Stimulated activated CD4-positive, alpha-beta T cell treated with anti-CD3 and anti-CD28 coated beads, Interleukin-4, amount 100 ng/mL, for 4 hours (primary cell): ENCODE data around the gene RGS3.

Source experiments
- DNase-seq, 2 experiments: peaks; one replicate each; pipeline ENCODE4 v3.0.0-alpha.2; 2020

The RGS3 gene

DNA sequence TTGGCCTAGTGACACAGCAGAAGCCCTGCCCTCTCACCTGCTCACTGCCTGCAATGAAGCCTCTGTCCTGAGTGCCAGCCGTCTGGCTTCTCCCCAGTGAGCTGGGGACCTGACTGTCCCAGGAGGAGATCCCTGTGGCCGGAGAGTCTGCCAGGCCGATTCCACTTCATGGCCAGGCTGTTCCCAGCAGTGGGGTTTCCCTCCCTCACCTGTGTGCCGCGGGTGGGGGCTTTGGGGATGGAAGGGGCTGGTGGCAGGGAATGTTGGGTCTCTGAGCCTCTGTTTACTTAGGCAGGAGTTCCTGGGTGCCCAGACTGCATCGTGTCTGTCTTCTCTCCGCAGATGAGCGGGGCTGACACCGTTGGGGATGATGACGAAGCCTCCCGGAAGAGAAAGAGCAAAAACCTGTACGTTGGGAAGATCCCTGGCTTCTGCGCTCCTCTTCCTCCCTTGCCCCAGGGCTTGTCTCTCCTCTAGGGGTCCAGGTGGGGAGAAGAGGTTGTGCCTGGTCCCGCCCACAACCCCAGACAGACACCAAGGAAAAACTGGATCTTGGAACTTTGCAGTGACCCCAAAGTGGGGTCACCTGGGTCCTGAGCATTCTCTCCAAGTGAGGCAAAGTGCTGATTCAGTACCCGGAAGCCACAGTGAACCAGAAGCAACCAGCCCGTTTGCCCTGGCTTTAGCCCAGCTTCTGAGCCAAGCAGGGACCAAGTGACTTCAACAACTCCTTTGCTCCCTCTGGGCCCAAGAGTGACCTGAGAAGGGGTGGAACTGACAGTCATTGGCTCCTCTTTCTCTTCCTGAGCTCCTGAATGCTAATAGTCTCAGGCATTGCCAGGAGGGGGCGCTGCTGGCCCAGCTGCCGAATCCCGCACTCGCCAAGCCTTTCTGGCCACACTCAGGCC, 127.7 kb downstream of the RGS3 start:
- DNase-seq, result peak; percentile 17 to 65

DNA sequence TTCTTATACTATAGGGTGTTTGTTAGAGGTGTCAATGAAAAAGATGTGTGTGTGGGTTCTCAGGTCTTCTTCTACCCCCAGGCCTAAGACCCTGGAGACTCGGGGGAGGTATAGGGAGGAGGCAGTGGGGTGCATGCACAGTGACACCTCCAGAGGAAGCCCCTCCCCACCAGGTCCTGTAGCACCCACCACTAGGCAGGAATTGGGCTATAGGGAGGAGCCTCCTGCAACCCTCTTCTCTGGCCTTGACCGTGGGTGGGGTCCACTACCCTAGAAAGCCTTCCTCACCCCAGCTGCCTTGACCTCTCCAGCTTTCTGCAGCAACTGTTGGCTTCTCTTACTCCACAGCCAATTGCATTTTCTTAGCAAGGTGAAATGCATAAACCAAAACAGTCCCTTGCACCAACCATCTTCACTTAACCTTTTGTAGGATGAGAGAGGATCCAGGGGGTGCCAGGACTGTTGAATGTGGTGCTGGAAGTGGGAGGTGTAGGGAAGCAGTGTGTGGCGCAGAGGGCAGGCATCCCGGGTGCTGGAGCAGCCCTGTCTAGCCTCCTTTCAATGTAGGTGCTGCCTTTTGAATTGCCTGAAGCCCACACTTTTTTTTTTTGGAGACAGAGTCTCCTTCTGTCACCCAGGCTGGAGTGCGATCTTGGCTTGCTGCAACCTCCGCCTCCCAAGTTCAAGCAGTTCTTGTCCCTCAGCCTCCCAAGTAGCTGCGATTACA, 128.5 kb downstream of the RGS3 start:
- DNase-seq, result no peak

DNA sequence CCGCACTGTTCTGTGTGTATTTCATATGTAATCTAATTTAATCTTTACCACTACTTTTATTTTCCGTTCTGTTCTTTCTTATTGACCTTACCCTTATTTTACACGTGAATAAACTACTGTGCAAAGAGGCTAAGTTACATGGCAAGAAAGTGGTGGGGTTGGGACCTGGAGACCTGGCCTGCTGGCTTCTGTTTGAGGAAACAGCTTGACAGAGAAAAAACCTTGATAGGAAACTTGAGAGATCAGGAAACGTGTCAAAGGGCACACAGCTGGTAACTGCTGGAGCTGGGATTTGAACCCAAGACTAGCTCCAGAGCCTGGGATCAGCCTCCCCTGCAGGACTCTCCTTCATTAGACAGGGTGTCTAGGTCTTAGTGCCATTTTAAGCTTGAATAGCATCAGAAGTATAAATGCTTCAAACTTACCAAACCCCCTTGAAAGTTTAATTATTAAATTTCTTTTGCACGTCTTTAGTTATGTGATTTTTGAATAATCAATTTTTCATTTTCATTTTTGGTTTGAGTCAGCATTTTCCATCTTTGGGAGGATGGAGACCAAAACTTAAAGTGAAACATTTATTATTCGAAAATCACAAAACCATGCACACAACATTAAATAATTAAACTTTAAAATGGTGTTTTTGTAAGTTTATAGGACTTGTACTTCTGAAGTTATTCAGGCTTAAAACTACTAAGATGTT, 129.5 kb downstream of the RGS3 start:
- no peak for DNase-seq

DNA sequence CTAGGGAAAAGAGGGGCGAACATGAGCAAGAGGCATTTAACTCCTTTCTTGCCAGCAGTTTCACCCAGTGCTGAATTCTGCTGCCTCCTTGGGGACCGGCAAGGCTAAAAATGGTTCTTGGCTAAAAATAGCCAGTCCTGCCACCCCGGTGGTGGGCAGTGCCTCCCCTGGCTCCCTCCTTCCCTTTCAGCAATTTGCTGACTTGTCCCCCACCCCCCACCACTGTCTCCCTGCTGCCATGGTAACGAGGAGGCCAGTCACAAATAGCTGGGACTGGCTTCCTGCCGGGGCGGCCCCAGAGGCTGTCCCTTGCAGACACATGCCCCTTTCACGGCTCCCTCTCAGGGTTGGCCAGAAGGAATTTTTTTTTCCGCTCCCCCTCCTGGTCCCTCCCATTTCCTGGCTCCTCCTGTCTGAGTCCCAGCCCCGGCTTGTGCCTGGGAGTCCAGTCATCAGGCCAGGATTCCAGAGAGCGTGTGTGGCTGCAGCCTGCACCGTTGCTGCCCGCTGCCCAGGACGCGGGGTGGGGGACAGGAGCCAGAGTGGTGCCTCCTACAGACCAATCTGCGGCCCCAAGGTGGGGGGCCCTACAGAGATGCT, 130.3 kb downstream of the RGS3 start:
- DNase-seq, result no peak

DNA sequence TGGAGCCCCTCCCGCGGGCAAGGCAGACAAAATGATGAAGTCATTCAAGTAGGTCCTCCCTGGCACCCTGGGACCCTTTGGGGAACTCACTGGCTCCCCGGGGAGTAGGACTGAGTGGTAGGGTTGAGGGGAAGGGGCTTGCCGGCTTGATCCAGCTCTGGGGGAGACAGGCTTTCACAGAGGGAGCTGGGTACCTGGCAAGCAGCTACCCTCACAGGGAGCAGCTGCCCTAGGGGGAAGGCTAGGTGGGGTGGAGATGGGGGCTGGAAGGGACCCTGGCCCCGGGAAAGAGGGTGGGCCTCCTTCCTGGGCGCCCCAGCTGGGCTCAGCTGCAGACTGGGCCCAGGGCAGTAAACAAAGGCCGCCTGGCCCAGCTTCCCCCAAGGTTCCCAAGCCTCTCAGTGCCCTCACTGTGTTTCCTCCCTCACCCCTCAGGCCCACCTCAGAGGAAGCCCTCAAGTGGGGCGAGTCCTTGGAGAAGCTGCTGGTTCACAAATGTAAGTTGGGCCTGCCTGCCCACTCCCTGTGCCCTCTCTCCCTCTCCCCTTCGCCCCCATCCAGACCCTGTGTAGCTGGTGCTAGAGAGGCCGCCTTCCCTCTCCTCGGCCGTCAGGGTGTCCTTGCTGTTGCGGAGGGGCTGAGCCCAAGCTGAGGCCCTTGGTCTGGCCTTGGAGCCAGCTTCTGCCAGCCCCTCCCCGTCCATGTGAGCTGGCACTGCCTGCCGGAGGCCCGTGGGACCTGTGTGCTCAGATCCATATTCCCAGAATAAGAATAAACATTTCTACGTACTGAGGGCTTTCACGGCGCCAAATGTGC, 131.2 kb downstream of the RGS3 start:
- DNase-seq, result no peak

DNA sequence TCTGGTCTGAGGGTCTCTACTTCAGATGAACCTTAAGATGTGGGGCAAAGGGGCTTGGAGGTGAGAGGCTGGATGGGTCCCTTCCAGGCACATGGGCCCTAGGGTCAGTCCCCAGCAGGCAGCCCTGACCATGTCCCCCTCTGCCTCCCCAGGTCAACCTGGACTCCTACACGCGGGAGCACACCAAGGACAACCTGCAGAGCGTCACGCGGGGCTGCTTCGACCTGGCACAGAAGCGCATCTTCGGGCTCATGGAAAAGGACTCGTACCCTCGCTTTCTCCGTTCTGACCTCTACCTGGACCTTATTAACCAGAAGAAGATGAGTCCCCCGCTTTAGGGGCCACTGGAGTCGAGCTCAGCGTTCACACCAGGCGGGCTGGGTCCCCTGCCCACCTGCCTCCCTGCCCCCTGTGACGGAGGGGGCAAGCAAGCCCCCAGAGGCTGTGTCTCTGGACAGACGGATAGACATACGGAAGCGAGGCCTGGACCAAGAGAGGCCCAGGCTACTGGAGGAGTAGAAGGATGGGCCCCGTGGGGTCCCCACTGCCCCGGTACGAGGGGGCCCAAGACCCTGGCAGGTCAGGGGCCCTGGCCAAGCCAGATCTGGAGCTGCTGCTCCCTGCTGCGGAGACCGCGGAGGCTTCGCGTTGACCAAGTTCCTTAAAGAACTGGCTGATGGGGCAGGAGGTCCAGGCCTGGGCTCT, 133.2 kb downstream of the RGS3 start:
- DNase-seq, result no peak

DNA sequence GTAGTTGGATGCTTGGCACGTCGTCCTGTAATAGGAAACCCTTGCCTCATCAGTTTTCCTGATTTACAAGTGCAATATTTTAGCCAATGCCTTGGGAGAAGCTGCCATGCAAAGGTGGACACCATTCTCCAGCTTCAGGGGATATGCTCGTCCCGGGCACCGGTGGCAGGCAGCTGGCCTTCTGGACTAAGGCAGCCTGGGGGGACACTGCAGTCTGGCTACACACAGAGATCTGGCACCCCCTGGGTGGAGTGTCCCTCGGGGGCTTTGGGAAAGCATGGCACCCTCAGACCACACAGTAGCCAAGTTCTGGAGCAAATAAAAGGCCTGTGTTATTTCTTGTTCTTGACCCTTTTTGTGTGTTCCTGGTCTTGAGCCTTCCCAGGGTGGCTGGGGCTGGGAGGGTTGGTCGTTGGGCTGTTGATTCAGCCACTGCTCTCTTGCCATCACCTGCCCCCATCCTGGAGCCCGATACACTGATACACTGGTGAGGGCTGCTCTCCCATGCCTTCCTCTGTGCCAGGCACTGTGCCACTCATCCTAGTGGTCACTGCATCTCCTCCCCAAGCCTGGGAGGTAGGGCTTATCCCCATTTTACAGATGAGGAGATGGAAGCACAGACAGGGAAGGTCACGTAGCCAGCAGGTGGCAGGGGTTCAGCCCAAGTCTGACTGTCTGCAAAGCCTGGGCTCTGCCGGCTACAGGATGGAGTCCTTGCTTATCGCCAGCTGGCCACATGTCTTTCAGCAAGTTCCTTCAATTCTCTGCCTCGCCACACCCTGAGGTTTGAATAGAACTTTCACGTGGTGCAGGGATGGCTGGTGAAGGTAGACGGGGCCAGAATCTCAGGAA, 134.1 kb downstream of the RGS3 start:
- DNase-seq, result no peak

DNA sequence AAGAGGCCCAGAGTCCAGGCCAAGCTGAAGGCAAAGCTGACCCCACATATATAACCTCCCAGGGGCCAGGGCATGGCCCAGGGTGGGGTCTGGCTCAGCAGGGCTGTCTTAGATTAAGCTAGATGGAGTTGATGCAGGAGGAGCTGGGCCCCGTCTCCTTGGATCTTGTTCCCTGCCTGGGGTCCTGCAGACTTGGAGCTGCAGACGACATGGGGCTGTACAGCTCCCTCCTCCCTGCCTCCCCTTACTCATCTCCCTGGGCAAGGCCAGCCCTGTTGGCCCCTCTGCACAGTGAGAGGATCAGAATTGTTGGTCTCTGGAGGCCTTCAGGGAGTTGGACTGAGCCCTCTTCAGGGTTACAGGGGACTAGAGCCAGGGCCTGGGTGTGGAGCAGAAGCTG, 134.9 kb downstream of the RGS3 start:
- DNase-seq, result no peak

DNA sequence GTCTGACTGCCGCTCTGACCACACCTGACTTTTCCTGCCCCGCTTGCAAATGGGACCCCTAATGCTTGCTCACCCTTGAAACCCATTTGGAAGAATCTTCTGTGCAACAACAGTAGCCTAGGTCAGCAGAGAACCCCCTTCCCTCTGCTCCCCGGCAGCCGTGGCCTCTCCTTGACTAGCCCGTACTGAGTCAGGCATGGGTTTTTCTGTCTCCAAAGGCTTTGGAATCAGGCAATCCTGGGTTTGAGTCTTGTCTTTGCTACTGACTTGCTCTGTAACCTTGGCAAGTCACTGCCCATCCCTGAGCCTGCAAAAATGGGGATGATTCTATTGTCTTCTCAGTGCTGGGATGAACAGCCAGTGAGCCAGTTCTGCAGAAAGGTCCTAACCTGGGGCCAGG, 135.4 kb downstream of the RGS3 start:
- DNase-seq, result no peak

DNA sequence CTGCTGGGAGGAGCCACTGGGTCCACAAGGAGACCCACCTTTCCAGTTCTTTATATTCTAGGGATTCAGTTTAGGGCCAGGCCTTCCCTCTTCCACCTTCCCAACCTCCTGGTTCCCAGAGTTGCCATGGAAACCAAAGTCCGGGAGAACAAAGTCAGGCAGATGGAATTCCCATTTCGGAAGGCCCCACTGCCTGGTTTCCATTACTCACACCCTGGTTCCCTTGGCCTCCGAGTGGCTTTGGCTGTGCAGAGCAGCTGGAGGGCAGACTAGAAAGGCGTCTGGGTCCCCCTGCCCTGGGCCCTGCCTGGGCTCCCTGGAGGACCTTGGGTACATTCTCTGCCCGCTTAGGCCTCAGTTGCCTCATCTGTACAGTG, 136.1 kb downstream of the RGS3 start:
- DNase-seq, result no peak

DNA sequence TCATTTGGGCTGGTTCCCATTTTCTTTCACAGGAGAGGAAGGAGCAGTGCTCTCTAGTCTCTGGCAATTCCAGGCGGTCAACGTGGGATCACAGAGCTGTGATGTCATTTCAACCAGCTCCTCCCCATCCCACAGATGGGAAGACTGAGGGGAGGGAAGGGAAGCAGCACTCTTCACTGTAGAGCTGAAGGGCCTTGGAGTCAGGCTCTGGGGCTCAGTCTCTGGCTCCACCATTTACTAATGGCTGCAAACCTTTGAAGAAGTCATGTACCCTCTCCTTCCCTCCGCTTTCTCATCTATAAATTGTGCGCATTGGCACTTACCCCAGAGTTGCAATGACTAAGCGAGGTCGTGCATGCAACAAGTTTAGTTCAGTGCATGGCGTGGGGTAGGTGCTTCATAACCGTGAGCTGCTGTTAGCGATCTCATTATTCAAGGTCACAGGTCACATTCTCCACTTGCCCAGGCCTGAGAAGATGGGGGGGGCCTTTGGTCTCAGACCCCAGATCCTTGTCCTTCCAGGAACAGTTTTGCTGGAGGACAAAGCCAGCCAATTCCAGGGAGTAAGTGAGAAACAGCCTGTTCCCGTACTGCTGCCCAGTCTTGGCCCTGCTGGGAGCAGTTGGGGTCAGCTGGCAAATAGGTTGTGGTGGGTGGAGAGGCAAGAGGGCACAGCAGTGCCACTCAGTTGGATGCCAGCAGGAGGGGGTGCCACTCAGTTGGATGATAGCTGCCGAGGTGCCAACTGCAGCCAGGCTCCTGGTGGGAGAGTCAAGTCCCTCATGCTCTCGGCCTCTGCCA, 136.7 kb downstream of the RGS3 start:
- no peak for DNase-seq

DNA sequence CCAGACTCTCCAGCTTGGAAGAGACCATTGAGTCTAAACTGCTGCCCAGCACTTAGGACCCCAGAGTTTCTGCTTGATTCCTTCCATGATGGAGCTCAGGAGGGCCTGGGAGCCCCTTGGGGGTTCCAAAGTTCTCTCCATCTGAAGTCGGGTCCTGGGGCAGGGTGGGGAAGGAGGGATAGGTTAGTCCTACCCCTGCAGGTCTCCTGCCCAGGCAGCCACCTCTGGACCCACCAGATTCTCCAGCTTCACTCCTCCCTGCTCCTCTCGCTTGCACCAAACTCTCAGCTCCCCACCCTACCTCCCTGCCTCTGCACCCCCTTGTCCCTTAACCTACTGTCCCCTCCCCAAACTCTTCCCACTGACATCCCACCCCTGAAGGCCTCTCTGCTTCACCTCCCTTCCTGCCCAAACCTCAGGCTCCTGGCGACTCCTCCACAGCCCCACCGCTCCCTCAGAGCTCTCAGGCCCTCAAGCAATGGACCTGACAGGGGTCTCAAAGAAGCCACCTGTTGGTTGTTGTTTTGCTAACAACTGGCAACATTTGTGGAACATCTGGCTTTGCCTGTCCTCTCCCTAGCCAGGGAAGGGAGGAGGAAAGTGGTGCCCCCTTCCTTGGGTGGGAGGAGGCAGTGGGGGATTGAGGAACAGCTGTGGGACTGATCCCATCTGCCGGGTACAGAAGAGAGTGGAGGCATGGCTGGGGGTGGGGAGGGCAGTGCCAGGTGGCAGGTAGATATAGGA, 137.5 kb downstream of the RGS3 start:
- no peak for DNase-seq

DNA sequence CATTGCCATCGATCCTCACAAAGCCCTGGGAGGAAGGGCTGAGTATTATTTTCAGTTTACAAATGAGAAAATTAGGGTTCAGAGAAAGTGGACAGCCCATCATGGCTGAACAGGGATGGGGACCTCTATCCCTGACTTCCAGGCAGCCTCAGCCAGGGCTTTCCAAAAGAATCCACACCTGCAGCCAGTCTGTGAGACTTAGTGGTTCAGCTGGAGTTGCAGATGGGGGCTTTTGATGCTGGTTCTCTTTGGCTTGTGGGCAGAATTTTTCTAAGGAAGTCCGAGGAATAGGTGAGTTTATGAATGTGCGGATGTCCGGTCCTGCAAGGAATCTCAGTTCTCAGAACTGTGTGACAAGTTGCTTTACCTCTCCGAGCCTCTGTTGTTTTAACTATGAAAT, 138.1 kb downstream of the RGS3 start:
- no peak for DNase-seq

DNA sequence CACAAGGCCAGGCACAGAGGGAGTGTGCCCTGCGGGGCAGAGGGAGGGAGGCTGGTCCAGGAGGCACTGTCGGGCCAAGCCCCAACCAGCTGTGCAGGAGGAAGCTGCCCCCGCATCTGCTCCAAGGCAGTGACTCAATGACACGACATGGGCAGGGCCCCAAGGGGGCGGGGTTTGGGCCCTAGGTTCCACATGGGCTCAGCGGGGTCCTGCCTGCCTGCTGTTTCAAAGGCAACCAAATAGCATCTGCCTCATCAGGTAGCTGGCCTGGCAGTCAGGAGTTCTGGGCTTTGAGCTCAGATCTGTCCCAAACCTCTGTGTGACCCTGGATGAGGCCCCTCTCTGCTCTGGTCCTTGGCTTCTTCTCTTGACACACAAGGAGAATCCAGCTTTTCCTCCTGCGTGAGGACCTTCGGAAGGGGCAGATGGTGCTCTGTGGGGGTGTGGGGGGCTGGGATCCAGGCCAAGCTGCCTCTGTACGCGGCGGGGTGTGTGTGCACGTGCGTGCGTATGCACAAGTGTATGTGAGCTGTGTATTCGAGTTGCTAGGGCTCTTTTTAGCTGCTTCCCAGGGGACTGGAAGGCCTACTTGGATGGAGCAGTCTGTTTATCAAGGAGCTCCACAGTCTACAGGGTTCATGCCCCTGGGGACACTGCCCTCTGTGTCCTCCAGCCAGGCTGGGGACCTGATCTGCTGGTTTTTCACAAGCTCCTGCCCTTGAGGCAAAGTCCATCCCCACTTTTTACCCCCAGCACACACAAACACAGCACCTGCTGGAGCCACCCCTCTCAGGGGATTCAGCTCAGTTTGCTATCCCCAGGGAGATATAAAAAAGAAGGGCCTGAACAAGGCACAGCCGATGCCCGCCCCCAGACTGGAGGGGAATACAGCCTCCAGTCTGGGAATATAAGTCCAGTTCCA, 138.9 kb downstream of the RGS3 start:
- DNase-seq, result peak; percentile 48 to 61

DNA sequence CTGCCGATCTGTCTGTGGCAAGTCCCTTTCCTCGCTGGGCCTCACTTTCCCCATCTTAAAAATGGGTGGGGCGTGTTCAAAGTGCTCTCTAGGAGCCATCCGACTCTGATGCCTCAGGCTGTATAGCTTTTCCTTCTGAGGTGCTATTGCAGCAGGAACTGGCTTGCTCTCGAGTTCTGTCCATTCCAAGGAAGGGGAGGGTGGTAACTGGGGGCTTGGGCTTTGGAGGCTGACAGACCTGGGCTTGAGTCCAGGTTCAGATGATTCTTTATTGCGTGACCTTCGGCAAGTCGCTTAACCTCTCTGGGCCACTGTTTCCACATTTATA, 139.5 kb downstream of the RGS3 start:
- no peak for DNase-seq

DNA sequence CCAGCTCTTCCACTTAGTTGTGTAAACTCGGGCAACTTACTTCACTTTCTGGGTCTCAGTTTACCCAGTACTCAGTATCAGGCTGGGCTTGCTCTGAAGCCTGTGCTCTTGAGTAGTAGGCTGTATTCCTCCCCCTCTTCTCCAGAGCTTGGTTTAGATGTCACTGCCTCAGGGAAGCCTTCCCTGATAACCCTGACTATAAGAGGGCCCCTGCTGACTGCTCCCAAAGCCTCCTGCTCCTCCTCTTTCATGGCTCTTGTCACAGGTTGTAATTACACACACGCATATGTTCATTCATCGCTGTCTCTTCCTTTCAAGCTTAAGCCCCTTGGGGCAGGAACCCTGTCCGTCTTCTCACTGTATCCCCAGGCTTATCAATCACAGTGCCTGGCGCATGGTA, 140.2 kb downstream of the RGS3 start:
- no peak for DNase-seq

DNA sequence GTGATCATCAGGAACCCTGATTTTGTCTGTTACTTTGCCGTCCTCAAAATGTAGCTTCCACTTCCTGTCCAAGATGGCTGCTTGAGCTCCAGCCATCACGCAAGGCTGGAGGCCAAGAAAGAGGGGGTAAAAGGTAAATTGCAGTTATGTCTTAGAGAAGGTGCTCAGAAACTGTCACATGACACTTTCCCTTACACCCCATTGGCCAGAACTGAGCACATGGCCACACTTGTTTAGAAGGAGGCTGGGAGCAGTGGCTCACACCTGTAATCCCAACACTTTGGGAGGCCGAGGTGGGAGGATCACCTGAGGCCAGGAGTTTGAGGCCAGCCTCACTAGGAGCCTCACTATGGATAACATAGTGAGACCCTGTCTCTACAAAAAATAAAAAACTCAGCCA, 140.9 kb downstream of the RGS3 start:
- no peak for DNase-seq

DNA sequence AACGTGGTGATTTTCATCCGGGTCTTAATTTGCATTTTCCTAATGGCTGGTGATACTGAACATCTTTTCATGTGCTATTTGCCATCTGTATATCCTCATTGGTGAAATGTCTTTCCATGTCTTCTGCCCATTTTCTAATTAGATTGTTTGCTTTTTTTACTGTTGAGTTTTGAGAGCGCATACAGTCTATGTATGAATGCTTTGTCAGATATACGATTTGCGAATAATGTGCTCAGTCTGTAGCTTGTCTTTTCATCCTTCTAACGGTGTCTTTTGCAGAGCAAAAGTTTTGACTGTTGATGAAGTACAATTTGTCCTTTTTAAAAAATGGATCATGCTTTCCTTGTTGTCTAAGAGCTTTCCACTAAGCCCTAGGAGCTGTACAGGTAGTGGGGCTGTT, 143.0 kb downstream of the RGS3 start:
- no peak for DNase-seq
